Spleen (tissue), 11 donors: ENCODE data around the gene TEX14. TPM values are rescaled to one million over a fixed set of nuclear protein-coding genes. Genes with fewer than 3 reads are reported as not detected.

Experiments used
- DNase-seq: peaks from one replicate; pipeline ENCODE4 v3.0.0-alpha.2; 2020
- H3K27ac ChIP-seq, 8 donors: fragments of 200-600 bp; sonication (generic) in 7 of 8; 1 replicate in 4 of 8; 2 replicates in 4 of 8; pipeline versions ENCODE4 v1.5.0 to v1.8.0; 2016 to 2021; ENCODE audit warnings: inconsistent platforms in 4 of 8, mild to moderate bottlenecking in 4 of 8, moderate library complexity in 1 of 8
- H3K27me3 ChIP-seq, 7 donors: fragments of 200-600 bp; sonication (generic) in 6 of 7; replicated peaks in 1 of 7; 1 replicate in 4 of 7; 2 replicates in 3 of 7; pipeline versions ENCODE4 v1.5.0 to v1.8.0; 2016 to 2021; ENCODE audit warnings: inconsistent platforms in 3 of 7, mild to moderate bottlenecking in 1 of 7
- H3K36me3 ChIP-seq, 6 donors: fragments of 200-600 bp; sonication (generic) in 5 of 6; 1 replicate in 4 of 6; 2 replicates in 2 of 6; pipeline versions ENCODE4 v1.5.0 to v1.8.0; 2016 to 2021; ENCODE audit warnings: inconsistent platforms in 2 of 6
- H3K4me1 ChIP-seq, 6 donors: fragments of 200-600 bp; sonication (generic) in 5 of 6; 1 replicate in 3 of 6; 2 replicates in 3 of 6; pipeline versions ENCODE4 v1.5.0 to v1.8.0; 2016 to 2021; ENCODE audit warnings: inconsistent platforms in 3 of 6
- H3K4me3 ChIP-seq, 8 donors: fragments of 200-600 bp; sonication (generic) in 7 of 8; 1 replicate in 4 of 8; 2 replicates in 4 of 8; pipeline versions ENCODE4 v1.5.0 to v1.8.0; 2016 to 2021; ENCODE audit warnings: inconsistent platforms in 4 of 8, mild to moderate bottlenecking in 4 of 8, moderate library complexity in 2 of 8
- H3K9me3 ChIP-seq, 8 donors: fragments of 200-600 bp; sonication (generic) in 7 of 8; 1 replicate in 4 of 8; 2 replicates in 4 of 8; pipeline versions ENCODE4 v1.5.0 to v1.8.0; 2016 to 2021; ENCODE audit warnings: inconsistent platforms in 4 of 8
- CTCF ChIP-seq, 11 experiments: fragments of 200-600 bp in 7 of 11; fragments of 450-650 bp in 4 of 11; sonication (generic) in 4 of 11; IDR thresholded peaks in 8 of 11; conservative IDR thresholded peaks in 3 of 11; 1 replicate in 7 of 11; 2 replicates in 4 of 11; pipeline versions ENCODE4 v1.4.0 to v1.8.0; 2016 to 2021; ENCODE audit warnings: antibody characterized with exemption in 11 of 11, inconsistent platforms in 4 of 11, mild to moderate bottlenecking in 1 of 11
- POLR2A ChIP-seq, 3 donors: fragments of 450-650 bp; IDR thresholded peaks; one replicate each; pipeline ENCODE4 v1.5.1; 2017; ENCODE audit warnings: antibody characterized with exemption in 3 of 3, mild to moderate bottlenecking in 1 of 3
- POLR2AphosphoS5 ChIP-seq, 3 donors: sonication (generic); formaldehyde crosslinking; IDR thresholded peaks; one replicate each; pipeline ENCODE4 v1.5.1; 2017; ENCODE audit warnings: antibody characterized with exemption in 3 of 3
- WGBS, 5 donors: extraction: QIAGEN DNeasy Blood & Tissue Kit in 3 of 5; methylation state at CpG; one replicate each; pipeline versions ENCODE4 v1.1.5 to v1.1.7; 2013 to 2018; 5-methylcytosine and 5-hydroxymethylcytosine counted together
- intact Hi-C: fragments of 100-400 bp; cut with DNase I; formaldehyde crosslinking; loops from one replicate; pipeline ENCODE4 v1.15.0; 2023; ENCODE audit warnings: low total_unique reads
- polyA plus RNA-seq, 3 donors: library from polyadenylated mRNA; stranded (reverse); fragments of 200-250 nt; gene quantifications; one replicate each; pipeline ENCODE4 v1.2.1, GENCODE V29; 2013
- small RNA-seq, 4 donors: library from RNA; depleted of rRNA; stranded (forward); fragments of <200 nt; gene quantifications; one replicate each; pipeline ENCODE3, GENCODE V24; 2016
- total RNA-seq, 7 donors: library from RNA; depleted of rRNA in 3 of 7; stranded (reverse); fragments of >200 nt in 3 of 7; fragmentation: NEBNext Ultra II Directional in 4 of 7; extraction: Animal tissue kit (Norgen Biotek cat#: 25700) in 4 of 7; gene quantifications; one replicate each; pipeline versions ENCODE4 v1.1.0 to v1.2.1, GENCODE V29; 2016 to 2021
- donor health status: healthy with polysubstance abuse.
- donor health status: DM: no; HTN: no; CAD: no; lungs with moderate emphysema.
- donor health status: DM: no; HTN: no; CAD: no.
- donor health status: Bipolar disorder and iron deficiency.
- donor health status: healthy.
- donor health status: DM: no; HTN: no; CAD: no.
- donor health status: DM: yes; HTN: yes; CAD: no.

The TEX14 gene
- total and polyA plus RNA-seq, 10 donors, result 0.17 to 0.70 (median 0.39) TPM; not detected in 1

GRCh38 chr17:58508341-58509067 is 183.3 kb downstream of the TEX14 start:
- TF ChIP-seq CTCF (IDR thresholded peaks at IDR 0.05 in 8 of 11, conservative IDR thresholded peaks at IDR 0.05 in 3 of 11) (no peak), POLR2A (IDR thresholded peaks at IDR 0.05) (no peak), POLR2AphosphoS5 (IDR thresholded peaks at IDR 0.05) (no peak)
- intact Hi-C loops, result no loop called here
- H3K27ac ChIP-seq, result no peak overlapping the region
- no peaks in the 10 kb centered on the region for H3K9me3 ChIP-seq
- 88 to 96% (median 92%) methylated on average over 10 of the region's 10 CpGs for WGBS, 5 donors
- no peaks in the 10 kb centered on the region for H3K27me3 ChIP-seq
- peaks cover 8 to 73% (median 33%) of the 10 kb centered on the region in 6 donors for H3K4me1 ChIP-seq
- DNase-seq, result no peak
- peaks cover 0 to 98% (median 86%) of the 10 kb centered on the region in 6 donors for H3K36me3 ChIP-seq
- H3K4me3 ChIP-seq, result no peak overlapping the region

- H3K27ac ChIP-seq, result peak overlapping the region in 6 of 8 donors; percentile 53 to 90 (median 80)
- peak; percentile 83 for DNase-seq
Observed at GRCh38 chr17:58507123-58507634, 184.7 kb downstream of the TEX14 start.

More at GRCh38 chr17:58507123-58507634, 184.7 kb downstream of the TEX14 start:
- intact Hi-C loops, result no loop called here
- 64 to 92% (median 81%) methylated on average over 12 to 13 of the region's 13 CpGs for WGBS, 5 donors
- Histone ChIP-seq H3K4me3 (no peak overlapping the region), H3K36me3 (peaks cover 0 to 100% (median 95%) of the 10 kb centered on the region in 6 donors), H3K27me3 (no peaks in the 10 kb centered on the region), H3K4me1 (peaks cover 0 to 61% (median 20%) of the 10 kb centered on the region in 6 donors), H3K9me3 (no peaks in the 10 kb centered on the region)
- peak in 2 of 3 donors; percentile 14 to 65 for TF ChIP-seq POLR2AphosphoS5 (IDR thresholded peaks at IDR 0.05)
- TF ChIP-seq CTCF (IDR thresholded peaks at IDR 0.05 in 8 of 11, conservative IDR thresholded peaks at IDR 0.05 in 3 of 11), result no peak
- no peak for TF ChIP-seq POLR2A (IDR thresholded peaks at IDR 0.05)

Small RNA genes within 50 kb of the gene (small RNA-seq; reads per million reads assigned to genes)
- gene AC011195.1 (0 reads per million in 4 donors), gene RF00012 (0 reads per million in 4 donors), gene RNU1-108P (0 reads per million in 4 donors), gene RNU1-52P (0 to 0.08 (median 0.03) reads per million in 4 donors), gene RNU1-85P (0 to 0.07 (median 0) reads per million in 4 donors)

Other genes starting within 250 kb of the TEX14 start
- 1 to 10 TPM; 1.1 to 1.7 (median 1.3) TPM for gene HSF5, start 203.6 kb downstream of the TEX14 start, total RNA-seq
- gene HSF5, start 203.6 kb downstream of the TEX14 start, polyA plus RNA-seq, result under 1 TPM; 0.57 to 0.79 (median 0.61) TPM
- 10 to 100 TPM; 42.0 to 61.9 (median 50.3) TPM for gene MTMR4, start 177.4 kb downstream of the TEX14 start, total RNA-seq
- 10 to 100 TPM; 12.7 to 17.3 (median 14.1) TPM for gene MTMR4, start 177.4 kb downstream of the TEX14 start, polyA plus RNA-seq
- 10 to 100 TPM; 19.6 to 26.3 (median 21.0) TPM for gene RAD51C, start 557 bp upstream of the TEX14 start, total RNA-seq
- gene RAD51C, start 557 bp upstream of the TEX14 start, polyA plus RNA-seq, result 10 to 100 TPM; 23.1 to 28.5 (median 25.2) TPM
- under 1 TPM; 0.23 to 0.79 (median 0.68) TPM for gene PPM1E, start 63.8 kb upstream of the TEX14 start, total RNA-seq
- gene PPM1E, start 63.8 kb upstream of the TEX14 start, polyA plus RNA-seq, result under 1 TPM; 0.04 to 0.16 (median 0.11) TPM